K562 (cell line): Measurements from ENCODE around the gene LRP4. TPM values are rescaled to one million over a fixed set of nuclear protein-coding genes. Genes with fewer than 3 reads are reported as not detected.

Source experiments
- ATAC-seq: fragments of 200-7000 bp; cut with Tn5 transposase; 3 replicates; pipeline ENCODE4 v1.9.1; 2020; ENCODE audit warnings: moderate library complexity
- BruUV-seq: library from RNA; stranded (reverse); fragments of 400-500 nt; replicated peaks from 2 replicates; lab custom pipeline; 2021; lab: Mats Ljungman, UMichigan
- CTCF ChIA-PET: fragments of 300-600 bp; formaldehyde crosslinking; extraction: SDS; loops from one replicate; lab custom pipeline; 2021; ENCODE audit warnings: low intra/inter-chr PET ratio; lab: Yijun Ruan, JAX
- POLR2A ChIA-PET: fragments of 300-600, 350-650 bp; sonication (Branson Sonifier 250); formaldehyde crosslinking; extraction: SDS; loops from one replicate; lab custom pipeline; 2021; ENCODE audit warnings: antibody characterized with exemption, inconsistent platforms; lab: Yijun Ruan, JAX
- DNase-seq, 4 experiments: peaks; one replicate each; pipeline versions ENCODE4 v3.0.0 to v3.0.0-alpha.2; 2011 to 2018; ENCODE audit warnings: low spot score in 3 of 4, mixed read lengths in 3 of 4; ENCODE audit errors: extremely low read depth in 1 of 4
- FAIRE-seq: peaks from 2 replicates; lab custom pipeline; 2011; peaks lifted over from hg19 to GRCh38; lab: Jason Lieb, UNC
- H2AFZ ChIP-seq: 2 replicates; pipeline ENCODE4 v1.6.0; 2011; ENCODE audit warnings: low read depth, low read length, control low read depth, inconsistent platforms
- H3K27ac ChIP-seq: fragments of 200-600 bp; 3 replicates; pipeline ENCODE4 v1.8.0; 2011; ENCODE audit warnings: low read depth, mild to moderate bottlenecking, control low read depth, inconsistent platforms, low read length, moderate library complexity, mixed read lengths; ENCODE audit errors: extremely low read depth
- H3K27me3 ChIP-seq, 2 experiments: fragments of 300-600 bp in 1 of 2; 2 replicates in 1 of 2; 3 replicates in 1 of 2; pipeline versions ENCODE4 v1.6.0 to v1.8.0; 2011; ENCODE audit warnings: inconsistent platforms in 2 of 2, low read length in 2 of 2, mild to moderate bottlenecking in 1 of 2, mixed read lengths in 1 of 2, moderate library complexity in 1 of 2; ENCODE audit not compliant: control insufficient read depth in 2 of 2, insufficient read depth in 2 of 2
- H3K36me3 ChIP-seq: fragments of 300-600 bp; 3 replicates; pipeline ENCODE4 v1.8.0; 2011; ENCODE audit warnings: mild to moderate bottlenecking, low read length, inconsistent platforms; ENCODE audit not compliant: control insufficient read depth, insufficient read depth
- H3K4me1 ChIP-seq, 2 experiments: fragments of 200-600 bp in 1 of 2; replicated peaks in 1 of 2; 2 replicates in 1 of 2; 3 replicates in 1 of 2; pipeline versions ENCODE4 v1.5.1 to v1.8.0; 2011; ENCODE audit warnings: inconsistent platforms in 2 of 2, low read length in 2 of 2, mild to moderate bottlenecking in 1 of 2, mixed read lengths in 1 of 2, moderate library complexity in 1 of 2; ENCODE audit not compliant: control insufficient read depth in 2 of 2, insufficient read depth in 2 of 2
- H3K4me2 ChIP-seq: 2 replicates; pipeline ENCODE4 v1.6.1; 2011; ENCODE audit warnings: low read length, control low read depth, inconsistent platforms, mixed read lengths; ENCODE audit not compliant: insufficient read depth
- H3K4me3 ChIP-seq: fragments of 200-600 bp; sonication (generic), shearing (Covaris generic); 2 replicates; pipeline ENCODE4 v1.5.1; 2016; ENCODE audit warnings: control low read depth, inconsistent platforms
- H3K79me2 ChIP-seq: fragments of 200-600 bp; 3 replicates; pipeline ENCODE4 v1.8.0; 2011; ENCODE audit warnings: low read length, inconsistent platforms; ENCODE audit not compliant: control insufficient read depth, insufficient read depth
- H3K9ac ChIP-seq, 2 experiments: 2 replicates each; pipeline versions ENCODE4 v1.6.0 to v1.6.1; 2011; ENCODE audit warnings: low read depth in 2 of 2, low read length in 2 of 2, control low read depth in 1 of 2, inconsistent platforms in 1 of 2, mild to moderate bottlenecking in 1 of 2, mixed read lengths in 1 of 2; ENCODE audit not compliant: insufficient read depth in 1 of 2
- H3K9me1 ChIP-seq: one replicate; pipeline ENCODE4 v1.6.0; 2011; ENCODE audit warnings: inconsistent platforms, mild to moderate bottlenecking, low read length, moderate library complexity; ENCODE audit not compliant: control insufficient read depth, insufficient read depth
- H3K9me3 ChIP-seq: replicated peaks from 2 replicates; pipeline ENCODE4 v1.5.1; 2011; ENCODE audit warnings: low read depth, low read length, inconsistent platforms; ENCODE audit not compliant: control insufficient read depth, insufficient read depth
- H4K20me1 ChIP-seq: replicated peaks from 2 replicates; pipeline ENCODE4 v1.6.1; 2011; ENCODE audit warnings: low read length, inconsistent platforms, mixed read lengths; ENCODE audit not compliant: control insufficient read depth, insufficient read depth
- ATF2 ChIP-seq: sonication (generic); formaldehyde crosslinking; IDR thresholded peaks from 2 replicates; pipeline ENCODE4 v1.8.1; 2022; ENCODE audit warnings: missing genetic modification reagents
- BACH1 ChIP-seq: fragments of 200-800 bp; sonication (Bioruptor generic); IDR thresholded peaks from 2 replicates; pipeline ENCODE4 v1.6.1; 2016; ENCODE audit warnings: missing genetic modification characterization, missing compliant biosample characterization
- C11orf30 ChIP-seq: fragments of 450-650 bp; IDR thresholded peaks from 2 replicates; pipeline ENCODE4 v1.6.1; 2016; ENCODE audit warnings: low read depth, mild to moderate bottlenecking
- IRF2 ChIP-seq: sonication (generic); formaldehyde crosslinking; IDR thresholded peaks from 2 replicates; pipeline ENCODE4 v1.8.1; 2022; ENCODE audit warnings: mild to moderate bottlenecking, missing genetic modification reagents
- MAFF ChIP-seq: IDR thresholded peaks from 2 replicates; pipeline ENCODE4 v1.6.1; 2012; ENCODE audit warnings: low read length, improper control_type of control experiment
- MAFG ChIP-seq: fragments of 450-650 bp; conservative IDR thresholded peaks from 2 replicates; pipeline ENCODE4 v1.6.1; 2016; ENCODE audit warnings: missing genetic modification characterization, missing compliant biosample characterization
- MAFK ChIP-seq: IDR thresholded peaks from 2 replicates; pipeline ENCODE4 v1.6.1; 2011; ENCODE audit warnings: low read length, improper control_type of control experiment
- NFE2 ChIP-seq: IDR thresholded peaks from 2 replicates; pipeline ENCODE4 v1.6.1; 2014; ENCODE audit warnings: antibody characterized with exemption, low read depth
- NFE2L1 ChIP-seq: fragments of 450-650 bp; IDR thresholded peaks from 2 replicates; pipeline ENCODE4 v1.6.1; 2016; ENCODE audit warnings: missing genetic modification characterization, low read depth, mild to moderate bottlenecking, missing compliant biosample characterization, moderate library complexity, borderline replicate concordance
- REST ChIP-seq, 2 experiments: fragments of 450-650 bp; formaldehyde crosslinking in 1 of 2; IDR thresholded peaks; 2 replicates each; pipeline versions ENCODE4 v1.4.0 to v1.6.1; 2014 to 2020; ENCODE audit warnings: mild to moderate bottlenecking in 2 of 2, borderline replicate concordance in 1 of 2, low read depth in 1 of 2
- ZNF232 ChIP-seq: sonication (generic); formaldehyde crosslinking; IDR thresholded peaks from 2 replicates; pipeline ENCODE4 v1.8.0; 2022; ENCODE audit warnings: mild to moderate bottlenecking, missing genetic modification reagents
- ZNF316 ChIP-seq: fragments of 450-650 bp; IDR thresholded peaks from 2 replicates; pipeline ENCODE4 v1.6.1; 2016
- ZNF644 ChIP-seq: fragments of 200-800 bp; sonication (Bioruptor generic); IDR thresholded peaks from 2 replicates; pipeline ENCODE4 v1.6.1; 2016; ENCODE audit warnings: low read depth, missing genetic modification characterization, missing compliant biosample characterization
- WGBS: fragments of 100-300 bp; shearing (Covaris generic); methylation state at CpG from one replicate; pipeline ENCODE4 v1.1.6; 2016; ENCODE audit warnings: low coverage, mixed read lengths; ENCODE audit not compliant: insufficient coverage; ENCODE audit errors: missing lambda C conversion rate; 5-methylcytosine and 5-hydroxymethylcytosine counted together
- in situ Hi-C: fragments of 300-500 bp; cut with MboI; formaldehyde crosslinking; loops from 4 replicates; pipeline ENCODE4 v1.15.0; 2018; ENCODE audit warnings: inconsistent platforms, mixed read lengths
- intact Hi-C: fragments of 100-400 bp; cut with micrococcal nuclease; formaldehyde crosslinking; loops from 2 replicates; pipeline ENCODE4 v1.14.2; 2022
- polyA plus RNA-seq, 8 experiments: library from polyadenylated mRNA; depleted of rRNA in 4 of 8; stranded (reverse) in 5 of 8; unstranded in 3 of 8; fragments of >200 nt; fragmentation: Nextera tagmentation in 2 of 8; fragmentation: Illumina TruSeq in 1 of 8; extraction: Ambion mirVana in 2 of 8; extraction: Trizol in 1 of 8; gene quantifications; 2 replicates each; pipeline versions ENCODE4 v1.2.1 to v1.2.3, GENCODE V29; 2011 to 2014; ENCODE audit warnings: inconsistent platforms in 1 of 8, missing spikeins in 1 of 8
- total RNA-seq, 7 experiments: library from RNA; depleted of rRNA in 6 of 7; stranded (reverse); fragments of >200 nt in 6 of 7; fragmentation: Illumina TruSeq in 2 of 7; extraction: Trizol in 2 of 7; gene quantifications; 2 replicates each; pipeline versions ENCODE4 v1.2.1 to v1.2.3, GENCODE V29; 2011 to 2021; ENCODE audit warnings: low replicate concordance in 1 of 7

LRP4 gene
- total and polyA plus RNA-seq, 9 of the 15 experiments (the other 6 are each of a cell fraction or from before 2014, with no cell fraction given) = 0.04 to 0.54 (median 0.10) TPM

- peak; percentile 15; the same call in 1 of the 2 replicates for TF ChIP-seq REST (IDR thresholded peaks at IDR 0.05; ENCODE audit: borderline replicate concordance)
- TF ChIP-seq REST (CRISPR knock-in tag; IDR thresholded peaks at IDR 0.05; ENCODE audit: low read depth) = no peak
These were observed 48.4 kb upstream of the LRP4 start (continued) for GRCh38 chr11:46966773-46967172.

GRCh38 chr11:46963844-46964243 lies 45.5 kb upstream of the LRP4 start:
- Histone ChIP-seq H3K4me1 (no peaks in the 10 kb centered on the region), H4K20me1 (no peaks in the 10 kb centered on the region), H3K4me3 (no peak overlapping the region), H3K9ac (no peak overlapping the region), H2AFZ (no peak overlapping the region), H3K9me1 (no peaks in the 10 kb centered on the region), H3K9me3 (0 out of 2 replicates have a peak, but pooled peaks cover 4% of the 10 kb centered on the region), H3K36me3 (no peaks in the 10 kb centered on the region; the same call in 2 of the 3 replicates), H3K27me3 (no peaks in the 10 kb centered on the region), H3K4me2 (no peak overlapping the region), H3K27ac (no peak overlapping the region), H3K79me2 (no peaks in the 10 kb centered on the region)
- POLR2A ChIA-PET = interaction anchor here (1.0 to 1.4 kb wide), 2 partner anchors 12 to 18 kb away, joined by 3 read pairs; no protein-coding TSS in a partner anchor
- WGBS = 93% methylated on average over 3 of the region's 3 CpGs
- in situ Hi-C loops (no loop called here), intact Hi-C loops (no loop called here)
- ATAC-seq (no peak), DNase-seq (no peak), FAIRE-seq (no peak)
- CTCF ChIA-PET = no interaction called here
- no TSS peak for BruUV-seq
- peak; percentile 100 for TF ChIP-seq MAFK
- no peak for TF ChIP-seq ZNF232 (CRISPR knock-in tag)
- peak; percentile 72 for TF ChIP-seq NFE2
- TF ChIP-seq IRF2 = no peak
- TF ChIP-seq MAFG (tag) = peak; percentile 97
- TF ChIP-seq MAFF = peak; percentile 99
- peak; percentile 75 for TF ChIP-seq NFE2L1 (tag)
- TF ChIP-seq C11orf30 = peak; percentile 97
- TF ChIP-seq ZNF316 = peak; percentile 99
- TF ChIP-seq BACH1 (tag) = peak; percentile 41; the same call in 1 of the 2 replicates
- TF ChIP-seq ATF2 (CRISPR knock-in tag) = no peak
- no peak for TF ChIP-seq ZNF644 (tag)
